ENCODE results near the gene DIP2B.

The DIP2B gene

DNA sequence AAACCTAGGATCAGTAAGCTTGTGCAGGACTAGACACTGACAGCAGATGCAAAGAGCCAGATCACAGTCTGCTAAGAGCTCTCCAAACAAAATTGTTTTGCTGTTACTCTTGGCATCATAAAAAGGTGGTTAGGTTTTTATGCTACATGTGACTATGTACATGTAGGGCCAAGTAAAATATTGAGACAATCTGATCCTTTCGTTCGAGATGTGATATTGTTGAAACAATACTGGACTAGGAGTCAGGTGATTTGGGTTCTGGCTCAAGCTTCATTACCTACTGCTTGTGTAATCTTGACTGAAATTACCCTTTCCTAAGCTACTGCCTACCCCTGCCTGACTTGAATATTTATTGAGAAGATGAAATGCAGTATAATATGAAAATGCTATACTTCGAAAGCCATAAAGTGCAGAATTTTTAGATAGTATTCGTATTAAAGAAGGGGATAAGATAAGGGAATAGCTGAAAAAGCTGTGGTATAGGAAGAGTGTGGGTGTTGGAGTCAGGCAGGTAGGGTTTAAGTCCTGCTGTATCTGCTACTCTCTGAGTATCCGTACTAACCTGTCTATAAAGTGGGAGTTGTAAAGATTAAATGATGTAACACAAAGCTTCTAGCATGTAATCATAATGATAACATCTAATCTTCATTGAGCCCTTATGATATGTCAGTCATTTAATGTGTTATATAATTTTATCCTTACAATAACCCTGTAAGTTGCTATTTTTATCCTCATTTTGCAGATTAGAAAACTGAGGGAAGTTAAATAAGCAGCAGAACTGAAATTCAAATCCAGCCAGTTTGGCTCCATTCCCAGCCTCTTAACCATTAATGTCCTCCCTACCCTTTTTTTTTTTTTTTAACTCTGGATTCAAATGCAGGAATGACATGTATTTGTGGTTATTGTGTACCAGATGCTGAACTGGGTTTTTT is 220.5 kb downstream of the DIP2B start:
- no peak for DNase-seq (ENCODE audit: low read depth in 2 of 2)

DNA sequence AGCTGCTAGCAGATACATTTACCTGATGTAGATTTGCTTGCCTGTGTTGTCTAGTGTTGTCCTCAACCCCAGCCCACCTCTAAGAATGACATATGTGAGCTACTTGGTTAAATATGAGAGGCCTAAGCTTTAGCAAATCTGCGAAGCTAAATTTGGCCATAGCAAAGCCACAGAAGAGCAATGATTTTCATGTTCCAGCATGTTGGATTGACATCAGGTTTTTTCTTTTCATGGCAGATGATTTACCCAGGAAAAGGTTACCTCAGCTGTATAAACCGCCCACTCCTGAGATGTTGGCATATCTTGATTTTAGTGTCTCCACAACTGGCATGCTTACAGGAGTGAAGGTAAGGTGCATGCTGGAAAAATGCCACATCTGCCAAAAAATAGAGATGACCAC is 222.7 kb downstream of the DIP2B start:
- DNase-seq (ENCODE audit: low read depth in 2 of 2), result no peak

GRCh38 chr12:50728417-50728816 is 223.6 kb downstream of the DIP2B start:
- no peak for DNase-seq (ENCODE audit: low read depth in 2 of 2)

DNA sequence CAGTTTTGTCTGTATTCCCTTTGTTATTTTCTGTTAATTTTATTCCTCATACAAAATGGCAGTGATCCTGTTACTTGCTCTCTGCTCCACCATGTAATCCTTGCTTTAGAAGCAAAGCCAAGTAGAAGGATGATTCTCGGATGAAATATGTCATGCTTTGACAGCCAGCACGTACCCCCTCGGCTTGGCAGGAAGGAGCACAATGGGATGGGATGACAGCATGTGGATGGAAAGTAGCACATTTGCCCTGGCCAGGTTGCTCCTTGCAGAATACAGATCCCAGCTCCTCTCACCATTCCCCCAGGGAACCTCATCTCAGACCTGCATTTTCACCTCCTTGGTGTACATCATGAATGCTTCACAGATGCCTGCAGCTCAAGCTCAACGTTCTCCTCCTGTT is 224.1 kb downstream of the DIP2B start:
- no peak for DNase-seq (ENCODE audit: low read depth in 2 of 2)

DNA sequence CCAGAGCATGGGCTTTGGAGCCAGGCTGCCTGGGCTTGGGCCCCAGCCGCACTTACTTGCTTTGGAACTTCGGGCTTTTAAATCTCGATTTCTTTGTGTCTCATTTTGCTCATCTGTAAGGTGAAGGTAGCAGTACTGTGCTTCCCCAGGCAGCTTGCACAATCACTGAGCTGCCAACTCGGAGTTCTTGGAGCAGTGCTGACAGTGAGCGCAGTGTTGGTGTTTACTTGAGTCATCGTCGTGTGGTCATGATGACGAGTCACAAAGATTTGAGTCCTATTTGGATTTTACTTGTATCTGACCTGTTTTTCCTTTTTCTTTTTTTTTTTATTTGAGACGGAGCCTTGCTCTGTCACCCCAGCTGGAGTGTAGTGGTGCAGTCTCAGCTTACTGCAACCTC is 227.8 kb downstream of the DIP2B start:
- DNase-seq (ENCODE audit: low read depth in 2 of 2), result no peak

DNA sequence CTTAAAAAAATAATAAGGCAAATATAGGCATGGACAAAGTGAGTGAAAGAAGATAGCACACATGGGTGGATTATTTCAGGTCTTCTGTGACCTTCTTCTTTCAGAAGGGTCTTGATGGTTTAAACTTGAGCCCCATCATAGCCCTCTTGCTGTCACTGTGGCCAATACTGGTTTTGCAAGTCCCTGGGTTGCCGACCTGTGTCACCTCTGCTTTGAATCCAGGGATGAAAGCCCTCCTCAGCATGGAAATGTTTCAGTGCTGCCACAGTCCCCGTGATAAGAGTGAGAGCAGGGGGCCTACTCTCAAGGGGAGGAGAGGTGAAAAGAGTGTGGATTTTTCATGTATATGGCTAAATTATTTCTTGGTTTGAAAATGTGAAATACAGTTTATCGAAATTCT is 228.9 kb downstream of the DIP2B start:
- DNase-seq (ENCODE audit: low read depth in 2 of 2), result no peak

GRCh38 chr12:50734409-50735263 is 229.9 kb downstream of the DIP2B start:
- no peak for DNase-seq (ENCODE audit: low read depth in 2 of 2)

DNA sequence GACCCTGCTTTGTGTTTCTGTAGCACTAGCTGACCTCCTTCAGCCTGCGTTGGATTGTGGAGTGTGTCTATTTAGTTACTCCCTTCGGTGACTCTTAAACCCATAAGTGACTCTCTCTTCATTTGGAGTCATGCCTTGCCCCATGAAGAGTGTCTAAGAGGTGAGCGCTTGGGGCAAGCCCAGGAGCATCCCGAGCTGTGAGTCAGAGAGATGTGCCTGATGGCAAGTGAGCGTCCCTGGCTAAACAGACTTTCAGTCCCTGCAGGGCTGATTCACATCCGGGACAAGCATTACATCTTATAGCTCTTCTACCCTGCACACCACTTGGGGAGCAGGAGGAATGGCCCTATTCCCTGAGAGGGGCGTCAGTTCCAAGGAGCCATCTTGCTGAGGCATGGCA is 234.8 kb downstream of the DIP2B start:
- DNase-seq (ENCODE audit: low read depth in 2 of 2), result no peak

- DNase-seq (ENCODE audit: low read depth in 2 of 2), result no peak
These were observed 235.5 kb downstream of the DIP2B start for GRCh38 chr12:50740307-50740706.

DNA sequence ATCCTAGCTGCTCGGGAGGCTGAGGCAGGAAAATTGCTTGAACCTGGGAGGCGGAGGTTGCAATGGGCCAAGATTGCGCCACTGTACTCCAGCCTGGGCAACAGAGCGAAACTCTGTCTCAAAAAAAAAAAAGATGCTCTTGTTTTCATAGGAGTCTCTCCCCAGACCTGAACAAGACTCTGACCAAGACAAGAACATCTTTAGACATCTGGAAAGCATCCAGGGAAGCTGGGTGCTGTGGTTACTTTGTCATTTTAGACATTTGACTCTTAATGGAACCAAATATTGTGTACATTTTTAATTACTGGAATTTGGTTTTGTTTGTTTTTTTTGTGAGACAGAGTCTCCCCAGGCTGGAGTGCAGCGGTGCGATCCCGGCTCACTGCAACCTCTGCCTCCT is 238.0 kb downstream of the DIP2B start:
- no peak for DNase-seq (ENCODE audit: low read depth in 2 of 2)

GRCh38 chr12:50745861-50746260 is 241.1 kb downstream of the DIP2B start:
- DNase-seq (ENCODE audit: low read depth in 2 of 2), result no peak

- DNase-seq (ENCODE audit: low read depth in 2 of 2), result no peak
These were observed 241.6 kb downstream of the DIP2B start for GRCh38 chr12:50746431-50746830.

- no peak for DNase-seq (ENCODE audit: low read depth in 2 of 2)
These were observed 243.0 kb downstream of the DIP2B start for GRCh38 chr12:50747817-50748216.

DNA sequence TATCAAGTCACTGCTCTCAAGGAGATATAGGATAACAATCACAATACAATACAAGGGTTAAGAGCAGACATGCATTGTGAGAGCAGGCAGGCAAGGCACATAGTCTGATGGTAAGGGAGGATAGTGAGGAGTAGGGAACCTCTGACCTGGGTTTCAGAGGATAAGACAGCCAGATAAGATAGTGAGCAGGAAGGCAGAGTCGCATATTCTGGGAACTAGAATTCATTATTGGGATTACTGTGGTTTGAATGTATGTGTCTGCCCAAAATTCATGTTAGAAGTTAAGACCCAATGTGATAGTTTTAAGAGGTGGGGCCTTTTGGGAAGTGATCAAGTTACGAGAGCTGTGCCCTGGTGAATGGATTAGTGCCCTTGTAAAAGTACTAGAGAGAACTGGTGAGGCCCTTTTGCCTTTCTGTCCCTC is 244.7 kb downstream of the DIP2B start:
- no peak for DNase-seq (ENCODE audit: low read depth in 2 of 2)

DNA sequence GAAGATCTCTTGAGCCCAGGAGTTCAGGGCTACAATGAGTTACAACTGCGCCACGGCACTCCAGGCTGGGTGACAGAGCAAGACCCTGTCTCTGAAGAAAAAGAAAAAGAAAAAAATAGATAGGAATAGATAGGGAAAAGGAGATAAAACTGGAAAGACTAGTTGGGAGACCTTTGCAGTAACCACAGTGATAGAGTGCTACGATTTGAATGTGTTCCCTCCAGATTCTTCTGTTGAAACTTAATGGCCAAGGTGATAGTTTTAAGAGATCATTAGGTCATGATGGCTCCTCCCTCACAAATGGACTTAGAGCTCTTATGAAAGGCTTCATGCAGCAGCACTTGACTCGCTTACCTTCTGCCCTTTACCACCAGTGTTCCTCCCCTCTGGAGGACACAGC is 245.6 kb downstream of the DIP2B start:
- no peak for DNase-seq (ENCODE audit: low read depth in 2 of 2)

DNA sequence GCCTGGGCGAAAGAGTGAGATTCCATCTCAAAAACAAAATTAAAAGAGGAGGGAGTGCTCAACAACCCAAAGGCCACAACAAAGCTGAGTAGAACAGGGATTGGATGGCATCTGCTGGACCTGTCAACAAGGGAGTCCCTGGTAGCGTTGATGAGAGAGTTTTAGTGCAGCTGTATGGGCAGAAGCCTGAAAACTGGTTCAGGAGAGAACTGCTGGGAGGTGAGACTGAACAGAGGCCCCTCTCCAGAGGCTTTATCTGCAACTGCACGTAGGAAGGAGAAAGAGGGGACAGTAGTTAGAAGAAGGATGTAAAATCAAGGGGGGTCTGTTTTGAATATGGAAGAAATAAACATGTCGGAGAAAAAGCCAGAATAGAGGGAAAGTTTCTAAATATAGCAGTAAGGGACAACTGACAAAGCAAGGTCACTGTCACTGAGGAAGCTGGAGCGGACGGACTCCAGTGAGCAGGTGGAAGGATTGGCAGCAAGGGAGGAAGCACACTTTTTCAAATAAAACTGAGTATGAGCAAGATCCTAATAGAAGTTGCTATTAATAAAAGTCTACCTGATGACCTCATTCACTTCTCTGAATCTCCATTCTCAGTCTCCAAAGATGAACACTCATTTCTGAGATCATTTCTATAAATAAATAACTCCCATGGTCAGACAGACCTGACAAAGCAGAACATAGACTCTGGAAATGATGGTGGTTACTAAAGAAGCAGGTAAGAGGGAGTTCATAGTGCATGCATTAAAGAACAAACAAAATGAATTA is 247.3 kb downstream of the DIP2B start:
- no peak for DNase-seq (ENCODE audit: low read depth in 2 of 2)

- DNase-seq (ENCODE audit: low read depth in 2 of 2), result no peak
These were observed 248.5 kb downstream of the DIP2B start for GRCh38 chr12:50753232-50753769.

DNA sequence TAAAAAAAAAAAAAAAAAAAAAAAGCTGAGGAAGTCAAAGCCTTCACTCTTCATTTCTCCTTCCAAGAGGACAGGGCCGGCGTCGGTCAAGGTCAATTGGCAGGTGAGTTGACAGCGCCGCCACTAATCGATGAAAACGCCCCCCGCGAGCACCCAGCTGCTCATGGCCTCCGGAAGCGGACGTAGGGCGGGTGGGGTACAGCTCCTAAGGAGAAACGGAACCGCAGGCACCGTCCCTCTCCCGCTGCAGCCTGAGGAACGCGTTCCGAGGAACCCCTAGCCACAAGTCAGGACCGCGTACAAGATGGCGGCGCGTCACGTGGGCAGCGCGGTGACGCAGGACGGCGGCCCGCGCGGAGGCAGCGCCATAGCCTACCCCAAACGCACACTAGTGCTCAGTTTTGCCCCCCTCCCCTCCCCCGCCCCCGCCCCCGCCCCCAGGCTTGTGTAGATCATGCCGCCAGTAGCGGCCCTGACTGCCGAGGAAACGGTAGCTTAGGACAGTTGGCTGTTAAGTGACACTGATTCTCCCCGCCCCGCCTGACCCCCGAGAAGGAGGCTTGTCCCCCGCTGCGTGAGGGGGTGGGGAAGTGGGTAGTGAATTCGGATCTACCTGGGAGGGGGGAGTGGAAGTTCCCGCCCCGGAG is 259.0 kb downstream of the DIP2B start, which contains the start of gene ATF1:
TSS of gene ATF1 (plus strand) at position 463 of the 647 bp plus-strand sequence. CDS start 16,045 bp downstream, outside the sequence.
- DNase-seq (ENCODE audit: low read depth in 2 of 2), result peak; percentile 78 to 85

GRCh38 chr12:50764286-50765094 is 259.7 kb downstream of the DIP2B start:
- peak; percentile 14 to 58 for DNase-seq (ENCODE audit: low read depth in 2 of 2)

Measured in stimulated activated CD8-positive, alpha-beta memory T cell treated with anti-CD3 and anti-CD28 coated beads, Interleukin-2, amount 100 ng/mL, for 48 hours (primary cell).